CD4-positive, alpha-beta T cell (primary cell): ENCODE results near the gene GRIK5. TPM values are rescaled to one million over a fixed set of nuclear protein-coding genes. Genes with fewer than 3 reads are reported as not detected.

ENCODE experiments used
- ATAC-seq: fragments of 200-7000 bp; cut with Tn5 transposase; one replicate; pipeline ENCODE4 v1.10.0; 2022; ENCODE audit warnings: mild to moderate bottlenecking; ENCODE audit not compliant: poor library complexity
- CTCF ChIA-PET: fragments of 350-600 bp; sonication (Branson Sonifier 250); formaldehyde crosslinking; loops from one replicate; lab custom pipeline; 2021; ENCODE audit warnings: antibody characterized with exemption, inconsistent platforms; lab: Charles Lee
- POLR2A ChIA-PET: fragments of 350-600 bp; sonication (Branson Sonifier 250); formaldehyde crosslinking; loops from one replicate; lab custom pipeline; 2021; ENCODE audit warnings: antibody characterized with exemption, inconsistent platforms; lab: Charles Lee
- DNase-seq, 14 experiments: peaks; one replicate each; pipeline ENCODE4 v3.0.0-alpha.2; 2013 to 2020; ENCODE audit warnings: mixed read lengths in 2 of 14
- H3K27ac ChIP-seq, 2 donors: one replicate each; pipeline versions ENCODE4 v1.5.1 to v1.7.0; 2013; ENCODE audit warnings: low read length in 2 of 2, low read depth in 1 of 2, mild to moderate bottlenecking in 1 of 2
- H3K27me3 ChIP-seq, 2 experiments: 1 replicate in 1 of 2; 2 replicates in 1 of 2; pipeline versions ENCODE4 v1.6.1 to v1.7.0; 2013; ENCODE audit warnings: low read length in 2 of 2, control low read depth in 1 of 2, mild to moderate bottlenecking in 1 of 2, moderate library complexity in 1 of 2; ENCODE audit not compliant: insufficient read depth in 2 of 2, control insufficient read depth in 1 of 2
- H3K36me3 ChIP-seq: one replicate; pipeline ENCODE4 v1.6.1; 2013; ENCODE audit warnings: low read length, control low read depth; ENCODE audit not compliant: insufficient read depth
- H3K4me1 ChIP-seq: one replicate; pipeline ENCODE4 v1.6.1; 2013; ENCODE audit warnings: low read length, control low read depth; ENCODE audit not compliant: insufficient read depth
- H3K4me3 ChIP-seq: one replicate; pipeline ENCODE4 v1.5.1; 2013; ENCODE audit warnings: mild to moderate bottlenecking, low read length, moderate library complexity
- H3K9me3 ChIP-seq, 2 experiments: 1 replicate in 1 of 2; 2 replicates in 1 of 2; pipeline versions ENCODE4 v1.6.1 to v1.7.0; 2013; ENCODE audit warnings: low read length in 2 of 2, mild to moderate bottlenecking in 2 of 2, control low read depth in 1 of 2, moderate library complexity in 1 of 2; ENCODE audit not compliant: control insufficient read depth in 1 of 2, insufficient read depth in 1 of 2
- H3K27ac Mint-ChIP-seq: one replicate; pipeline ENCODE4 v1.8.0; 2020; ENCODE audit warnings: mixed read lengths
- H3K27me3 Mint-ChIP-seq: one replicate; pipeline ENCODE4 v1.8.0; 2021; ENCODE audit warnings: mixed read lengths
- H3K36me3 Mint-ChIP-seq: one replicate; pipeline ENCODE4 v1.8.0; 2021; ENCODE audit warnings: low read depth, mixed read lengths
- H3K4me1 Mint-ChIP-seq: one replicate; pipeline ENCODE4 v1.8.0; 2021; ENCODE audit warnings: low read depth, mixed read lengths
- H3K4me3 Mint-ChIP-seq: one replicate; pipeline ENCODE4 v1.8.0; 2020; ENCODE audit warnings: mild to moderate bottlenecking, mixed read lengths
- H3K9me3 Mint-ChIP-seq: one replicate; pipeline ENCODE4 v1.8.0; 2020; ENCODE audit warnings: mixed read lengths
- CTCF ChIP-seq: fragments of 200-600 bp; IDR thresholded peaks from one replicate; pipeline ENCODE4 v1.8.0; 2022; ENCODE audit warnings: antibody characterized with exemption, mild to moderate bottlenecking
- intact Hi-C, 2 experiments: fragments of 100-400 bp; cut with DNase I in 1 of 2; cut with micrococcal nuclease in 1 of 2; formaldehyde crosslinking; loops; one replicate each; pipeline versions ENCODE4 v1.15.1 to v1.9.0; 2023 to 2025; cut with DNase I, micrococcal nuclease
- total RNA-seq, 174 experiments: library from RNA in 2 of 174; stranded (reverse) in 2 of 174; gene quantifications; one replicate each; pipeline ENCODE4 v1.2.3 and lab custom pipeline; 2021 to 2026

The GRIK5 gene
- total RNA-seq, 2 experiments from 2014 or later = 0.66 to 0.75 TPM

GRCh38 chr19:42114412-42114811 is 44.4 kb upstream of the GRIK5 start:
- Histone ChIP-seq H3K36me3 (peaks cover 71% of the 10 kb centered on the region), H3K9me3 (no peaks in the 10 kb centered on the region), H3K27me3 (no peaks in the 10 kb centered on the region), H3K4me3 (no peak overlapping the region), H3K27ac (no peak overlapping the region), H3K4me1 (no peaks in the 10 kb centered on the region)
- no peak overlapping the region for H3K4me3 Mint-ChIP-seq
- H3K27ac Mint-ChIP-seq = peak overlapping the region; percentile 63
- ChIA-PET CTCF (interaction anchor here (0.6 kb wide), 1 partner anchor 339 kb away, joined by 4 read pairs; no protein-coding TSS in a partner anchor), POLR2A (interaction anchor here (1.2 kb wide), 1 partner anchor 128 kb away, joined by 3 read pairs; the partner anchor contains the start of gene GSK3A)
- no peaks in the 10 kb centered on the region for H3K27me3 Mint-ChIP-seq
- no peaks in the 10 kb centered on the region for H3K9me3 Mint-ChIP-seq
- ATAC-seq (no peak), DNase-seq (no peak)
- intact Hi-C loops = loop anchor here in 1 of 2 experiments (10.0 kb wide), 1 partner anchor 290 kb away; no protein-coding TSS in a partner anchor
- no peak for TF ChIP-seq CTCF
- H3K36me3 Mint-ChIP-seq = peaks cover 59% of the 10 kb centered on the region
- no peaks in the 10 kb centered on the region for H3K4me1 Mint-ChIP-seq

- Mint-ChIP-seq H3K36me3 (peaks cover 54% of the 10 kb centered on the region), H3K4me3 (no peak overlapping the region), H3K27me3 (no peaks in the 10 kb centered on the region), H3K9me3 (no peaks in the 10 kb centered on the region), H3K27ac (peak overlapping the region; percentile 63), H3K4me1 (peaks cover 5% of the 10 kb centered on the region)
- no peak for DNase-seq
- H3K36me3 ChIP-seq = peaks cover 74% of the 10 kb centered on the region
- CTCF ChIA-PET = interaction anchor here (0.6 kb wide), 1 partner anchor 339 kb away, joined by 4 read pairs; no protein-coding TSS in a partner anchor
- POLR2A ChIA-PET = interaction anchor here (1.2 kb wide), 1 partner anchor 129 kb away, joined by 3 read pairs; the partner anchor contains the start of gene GSK3A
- H3K4me1 ChIP-seq = peaks cover 3% of the 10 kb centered on the region
- intact Hi-C loops = loop anchor here in 1 of 2 experiments (10.0 kb wide), 1 partner anchor 291 kb away; no protein-coding TSS in a partner anchor
- no peak overlapping the region for H3K4me3 ChIP-seq
- no peak overlapping the region for H3K27ac ChIP-seq
- TF ChIP-seq CTCF = no peak
- H3K27me3 ChIP-seq = no peaks in the 10 kb centered on the region
- no peak for ATAC-seq
- H3K9me3 ChIP-seq = no peaks in the 10 kb centered on the region
Measured at GRCh38 chr19:42113641-42114348, 43.8 kb upstream of the GRIK5 start.

- Histone ChIP-seq H3K4me3 (no peak overlapping the region), H3K27ac (no peak overlapping the region), H3K36me3 (peaks cover 57% of the 10 kb centered on the region), H3K9me3 (no peaks in the 10 kb centered on the region), H3K27me3 (no peaks in the 10 kb centered on the region), H3K4me1 (peaks cover 9% of the 10 kb centered on the region)
- no peak for TF ChIP-seq CTCF
- Mint-ChIP-seq H3K4me3 (no peak overlapping the region), H3K27me3 (no peaks in the 10 kb centered on the region), H3K36me3 (peaks cover 55% of the 10 kb centered on the region), H3K4me1 (peaks cover 10% of the 10 kb centered on the region), H3K27ac (peak overlapping the region; percentile 14), H3K9me3 (no peaks in the 10 kb centered on the region)
- DNase-seq (no peak), ATAC-seq (no peak)
- CTCF ChIA-PET = interaction anchor here (1.0 to 1.7 kb wide), 3 partner anchors 65 to 329 kb away, joined by 3 read pairs; no protein-coding TSS in a partner anchor
- POLR2A ChIA-PET = interaction anchor here (1.4 kb wide), 1 partner anchor 130 kb away, joined by 3 read pairs; the partner anchor contains the start of gene GSK3A
- intact Hi-C loops = loop anchor here in 1 of 2 experiments (10.0 kb wide), 1 partner anchor 293 kb away; no protein-coding TSS in a partner anchor
Measured at GRCh38 chr19:42111811-42112210, 41.8 kb upstream of the GRIK5 start.
